ENCODE measurements around the gene CLDN6. TPM values are rescaled to one million over a fixed set of nuclear protein-coding genes. Genes with fewer than 3 reads are reported as not detected.

CLDN6 gene
- total RNA-seq, 1 experiment from 2014 or later, result not detected

- peaks cover 30% of the 10 kb centered on the region for H3K79me2 ChIP-seq (ENCODE audit: low read length)
- H3K4me1 ChIP-seq (ENCODE audit: insufficient read depth, low read length), result peaks cover 19% of the 10 kb centered on the region
- CTCF ChIA-PET, result no interaction called here
- H3K36me3 ChIP-seq (ENCODE audit: low read depth, low read length), result no peaks in the 10 kb centered on the region
- H3K9me3 ChIP-seq (ENCODE audit: low read length), result no peaks in the 10 kb centered on the region
- H3K4me2 ChIP-seq (ENCODE audit: low read length), result no peak overlapping the region
- H2AFZ ChIP-seq (ENCODE audit: low read length), result no peak overlapping the region
- no peak overlapping the region for H3K27ac ChIP-seq (ENCODE audit: low read length)
- ATAC-seq (no peak), DNase-seq (no peak)
- POLR2A ChIA-PET (ENCODE audit: unreplicated experiment), result no interaction called here
- no peaks in the 10 kb centered on the region for H3K9me2 ChIP-seq (replicated peaks; ENCODE audit: low read length)
- H3K9ac ChIP-seq (ENCODE audit: low read length), result no peak overlapping the region
- intact Hi-C loops (cut with micrococcal nuclease), result no loop called here
- TF ChIP-seq EZH2phosphoT487 (IDR thresholded peaks at IDR 0.05; ENCODE audit: borderline replicate concordance, low read length), result no peak
- no peak for TF ChIP-seq EZH2 (IDR thresholded peaks at IDR 0.05; ENCODE audit: low read length, unreplicated experiment)
- H3K4me3 ChIP-seq (ENCODE audit: low read length), result no peak overlapping the region
- no peaks in the 10 kb centered on the region for H3K27me3 ChIP-seq (ENCODE audit: low read length)
- no peaks in the 10 kb centered on the region for H3F3A ChIP-seq (ENCODE audit: low read length, unreplicated experiment)
- H4K20me1 ChIP-seq (ENCODE audit: low read length), result no peaks in the 10 kb centered on the region
- BruUV-seq (replicated peaks), result no TSS peak
Measured at GRCh38 chr16:2981899-2982250, 36.1 kb downstream of the CLDN6 start.

- no peak overlapping the region; the same call in 1 of the 2 replicates for H3K4me3 ChIP-seq (ENCODE audit: low read length)
- intact Hi-C loops (cut with micrococcal nuclease), result no loop called here
- DNase-seq, result no peak
- peaks cover 19% of the 10 kb centered on the region for H3K4me1 ChIP-seq (ENCODE audit: insufficient read depth, low read length)
- no peaks in the 10 kb centered on the region for H3K9me3 ChIP-seq (ENCODE audit: low read length)
- no peak for ATAC-seq
- ChIA-PET POLR2A (ENCODE audit: unreplicated experiment) (no interaction called here), CTCF (no interaction called here)
- no peaks in the 10 kb centered on the region for H3F3A ChIP-seq (ENCODE audit: low read length, unreplicated experiment)
- H3K27me3 ChIP-seq (ENCODE audit: low read length), result no peaks in the 10 kb centered on the region
- H3K36me3 ChIP-seq (ENCODE audit: low read depth, low read length), result no peaks in the 10 kb centered on the region
- no peak for TF ChIP-seq CTCF (conservative IDR thresholded peaks at IDR 0.05; ENCODE audit: low read depth, low read length)
- TF ChIP-seq EZH2phosphoT487 (IDR thresholded peaks at IDR 0.05; ENCODE audit: borderline replicate concordance, low read length), result no peak
- no peak for TF ChIP-seq EZH2 (IDR thresholded peaks at IDR 0.05; ENCODE audit: low read length, unreplicated experiment)
- H4K20me1 ChIP-seq (ENCODE audit: low read length), result no peaks in the 10 kb centered on the region
- peak overlapping the region; percentile 98 for H3K9ac ChIP-seq (ENCODE audit: low read length)
- peaks cover 34% of the 10 kb centered on the region for H3K79me2 ChIP-seq (ENCODE audit: low read length)
- H3K9me2 ChIP-seq (replicated peaks; ENCODE audit: low read length), result no peaks in the 10 kb centered on the region
- H3K4me2 ChIP-seq (ENCODE audit: low read length), result peak overlapping the region; percentile 98
- H2AFZ ChIP-seq (ENCODE audit: low read length), result no peak overlapping the region
- BruUV-seq (replicated peaks), result no TSS peak
- H3K27ac ChIP-seq (ENCODE audit: low read length), result no peak overlapping the region
Measured at GRCh38 chr16:2981177-2981898, 36.6 kb downstream of the CLDN6 start.

GRCh38 chr16:2980227-2981176, 37.5 kb downstream of the CLDN6 start, which contains the start of gene PKMYT1:
TSS of gene PKMYT1 (minus strand) at chr16:2980446. CDS start at chr16:2979657, 789 bp downstream.
- TF ChIP-seq EZH2 (IDR thresholded peaks at IDR 0.05; ENCODE audit: low read length, unreplicated experiment) (no peak), CTCF (conservative IDR thresholded peaks at IDR 0.05; ENCODE audit: low read depth, low read length) (no peak), EZH2phosphoT487 (IDR thresholded peaks at IDR 0.05; ENCODE audit: borderline replicate concordance, low read length) (no peak)
- peaks cover 34% of the 10 kb centered on the region for H3K79me2 ChIP-seq (ENCODE audit: low read length)
- no peaks in the 10 kb centered on the region for H4K20me1 ChIP-seq (ENCODE audit: low read length)
- CTCF ChIA-PET, result no interaction called here
- peaks cover 19% of the 10 kb centered on the region for H3K4me1 ChIP-seq (ENCODE audit: insufficient read depth, low read length)
- TSS peak; percentile 78 for BruUV-seq (replicated peaks)
- H3K27me3 ChIP-seq (ENCODE audit: low read length), result no peaks in the 10 kb centered on the region
- ATAC-seq, result peak; percentile 71
- intact Hi-C loops (cut with micrococcal nuclease), result loop anchor here (1.0 kb wide), 1 partner anchor 44 kb away; the partner anchor contains the start of gene THOC6
- POLR2A ChIA-PET (ENCODE audit: unreplicated experiment), result interaction anchor here (0.6 kb wide), 1 partner anchor 68 kb away, joined by 6 read pairs; no protein-coding TSS in a partner anchor
- peaks cover 5% of the 10 kb centered on the region; the same call in 1 of the 2 replicates for H3K36me3 ChIP-seq (ENCODE audit: low read depth, low read length)
- H3K27ac ChIP-seq (ENCODE audit: low read length), result peak within 1 kb of the TSS; percentile 65
- no peaks in the 10 kb centered on the region for H3K9me2 ChIP-seq (replicated peaks; ENCODE audit: low read length)
- peak; percentile 88 for DNase-seq
- H3K4me3 ChIP-seq (ENCODE audit: low read length), result peak within 1 kb of the TSS; percentile 93
- no peaks in the 10 kb centered on the region for H3K9me3 ChIP-seq (ENCODE audit: low read length)
- peak within 1 kb of the TSS; percentile 98 for H3K4me2 ChIP-seq (ENCODE audit: low read length)
- H3K9ac ChIP-seq (ENCODE audit: low read length), result peak within 1 kb of the TSS; percentile 98
- H2AFZ ChIP-seq (ENCODE audit: low read length), result peak within 1 kb of the TSS; percentile 66
- no peaks in the 10 kb centered on the region for H3F3A ChIP-seq (ENCODE audit: low read length, unreplicated experiment)

All from PC-3 (cell line).